Hepatic stellate cell (primary cell): ENCODE measurements around the gene ALCAM.

Experiments
- DNase-seq: peaks from one replicate; pipeline ENCODE4 v3.0.0; 2011; ENCODE audit warnings: low spot score

The ALCAM gene

DNA sequence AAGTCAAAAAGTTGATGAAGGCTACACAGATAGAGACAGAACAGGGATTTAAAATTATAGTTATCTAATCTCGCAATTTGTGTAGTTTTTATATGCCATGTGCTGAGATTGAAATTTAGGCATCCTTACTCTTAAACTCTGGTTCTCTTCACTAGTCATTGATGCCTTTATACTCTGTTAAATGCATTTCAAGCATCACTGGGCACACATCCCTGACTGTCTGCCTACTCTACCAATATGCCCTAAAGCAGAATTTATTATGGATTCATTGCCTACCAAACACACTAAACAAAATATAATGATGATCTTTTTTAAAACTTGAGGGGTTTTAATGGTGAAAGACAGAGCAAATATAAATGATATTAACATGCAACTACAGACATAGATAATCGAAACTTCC is 10.3 kb upstream of the ALCAM start:
- no peak for DNase-seq

DNA sequence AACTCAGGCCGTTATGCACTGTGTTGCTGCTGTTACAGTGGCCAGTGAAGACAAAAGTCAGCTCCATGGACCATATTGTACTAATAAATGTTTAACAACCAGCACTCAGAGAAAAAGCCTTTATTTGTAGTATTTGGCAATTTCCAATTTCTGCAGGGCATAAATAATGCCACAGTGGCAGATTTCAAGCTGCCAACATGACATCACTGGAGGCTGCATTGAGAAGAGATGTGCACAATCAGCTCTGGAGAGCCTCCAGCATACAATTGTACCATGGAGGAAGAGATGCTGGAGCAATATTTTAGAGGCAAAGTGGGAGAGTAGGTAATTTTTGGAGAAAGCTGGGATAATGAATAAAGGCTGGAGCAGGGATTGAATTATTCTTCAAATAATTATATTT is 9.7 kb upstream of the ALCAM start:
- DNase-seq = no peak

GRCh38 chr3:105359098-105359762 is 7.5 kb upstream of the ALCAM start:
- DNase-seq = no peak

GRCh38 chr3:105360003-105360402 is 6.7 kb upstream of the ALCAM start:
- DNase-seq = no peak

GRCh38 chr3:105362021-105362665 is 4.6 kb upstream of the ALCAM start:
- peak; percentile 20 for DNase-seq

DNA sequence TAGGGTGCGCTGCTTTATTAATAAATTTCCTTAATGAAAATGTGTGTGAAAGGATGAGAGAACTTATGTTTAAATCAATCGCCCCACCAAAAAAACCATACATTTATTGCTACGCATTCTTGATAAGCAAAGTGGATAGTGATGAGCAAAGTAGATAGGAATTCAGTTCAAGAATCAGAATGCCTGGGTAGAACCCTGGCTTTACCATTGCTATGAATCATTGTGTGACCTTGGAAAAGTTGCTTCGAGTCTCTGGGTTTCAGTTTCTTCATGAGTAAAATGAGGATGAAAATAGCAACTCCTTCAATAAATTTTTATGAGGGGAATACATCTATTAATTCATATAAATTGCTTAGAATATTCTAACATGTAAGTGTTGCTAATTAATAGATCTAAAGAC is 2.6 kb upstream of the ALCAM start:
- DNase-seq = peak; percentile 24

- no peak for DNase-seq
Measured at GRCh38 chr3:105365081-105365390, 1.7 kb upstream of the ALCAM start.

GRCh38 chr3:105365391-105366325 is 1.1 kb upstream of the ALCAM start:
- DNase-seq = peak; percentile 38

- peak; percentile 30 for DNase-seq
Measured at GRCh38 chr3:105367063-105367405, 325 bp downstream of the ALCAM start.

GRCh38 chr3:105367406-105368213 is 901 bp downstream of the ALCAM start:
- peak; percentile 41 for DNase-seq

- peak; percentile 34 for DNase-seq
Measured at GRCh38 chr3:105368566-105369499, 2.1 kb downstream of the ALCAM start.

GRCh38 chr3:105369500-105370371 is 3.0 kb downstream of the ALCAM start:
- DNase-seq = peak; percentile 22

DNA sequence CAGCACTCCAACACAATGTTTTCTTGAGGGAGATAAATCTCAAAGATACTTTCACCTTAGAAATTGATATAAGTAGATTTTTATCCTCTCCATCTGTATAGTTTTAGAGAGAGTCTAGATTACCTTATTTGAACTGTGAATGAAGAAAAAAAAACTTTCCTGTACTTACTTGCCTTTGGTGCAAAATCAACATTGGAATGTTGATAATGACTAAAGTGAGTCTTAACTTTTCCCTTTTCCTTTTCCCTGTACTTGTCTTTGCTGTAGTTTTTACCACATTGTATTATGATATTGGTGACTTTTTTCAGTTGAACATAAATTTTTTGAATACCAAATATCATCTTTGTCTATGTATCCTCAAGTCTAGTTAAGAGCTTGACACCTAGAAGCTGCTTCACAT is 6.7 kb downstream of the ALCAM start:
- no peak for DNase-seq

DNA sequence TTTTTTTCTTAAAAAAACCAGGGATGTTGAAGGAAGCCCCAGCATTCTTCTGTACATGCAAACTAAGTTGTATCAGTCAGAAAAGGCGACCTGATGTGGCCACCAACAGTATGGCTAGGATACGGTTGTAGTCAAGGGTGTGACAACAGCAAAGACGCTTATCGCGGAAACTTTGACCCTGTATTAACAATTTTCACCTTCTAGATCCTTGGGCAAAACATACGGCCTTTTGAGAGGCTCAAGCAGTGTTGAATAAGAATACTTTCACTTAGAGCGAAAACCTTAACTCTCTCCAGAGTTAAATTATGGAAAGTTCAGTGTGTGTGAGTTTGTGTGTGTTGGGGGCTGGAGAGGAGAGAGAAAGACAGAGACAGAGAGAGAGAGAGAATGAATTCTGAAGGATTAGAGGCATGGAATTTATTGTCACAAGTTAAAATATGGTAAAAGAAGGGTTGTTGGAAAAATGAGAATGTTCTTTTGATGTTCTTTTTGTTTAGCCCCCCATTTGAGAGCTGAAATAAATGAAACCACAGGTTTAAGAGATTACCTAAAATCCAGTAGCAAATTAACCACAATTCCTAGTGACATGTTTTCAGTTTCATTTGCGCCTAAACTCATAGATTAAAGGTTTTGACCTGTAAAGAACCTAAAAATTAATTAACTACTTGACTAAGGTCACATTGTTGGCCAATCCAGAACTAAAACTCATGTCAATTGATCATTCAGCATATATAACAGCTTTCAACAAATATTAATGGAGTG is 9.2 kb downstream of the ALCAM start:
- no peak for DNase-seq

- no peak for DNase-seq
Measured at GRCh38 chr3:105377716-105378115, 11.0 kb downstream of the ALCAM start.

GRCh38 chr3:105385179-105385578 is 18.5 kb downstream of the ALCAM start:
- DNase-seq = no peak

- no peak for DNase-seq
Measured at GRCh38 chr3:105385819-105386508, 19.3 kb downstream of the ALCAM start.

DNA sequence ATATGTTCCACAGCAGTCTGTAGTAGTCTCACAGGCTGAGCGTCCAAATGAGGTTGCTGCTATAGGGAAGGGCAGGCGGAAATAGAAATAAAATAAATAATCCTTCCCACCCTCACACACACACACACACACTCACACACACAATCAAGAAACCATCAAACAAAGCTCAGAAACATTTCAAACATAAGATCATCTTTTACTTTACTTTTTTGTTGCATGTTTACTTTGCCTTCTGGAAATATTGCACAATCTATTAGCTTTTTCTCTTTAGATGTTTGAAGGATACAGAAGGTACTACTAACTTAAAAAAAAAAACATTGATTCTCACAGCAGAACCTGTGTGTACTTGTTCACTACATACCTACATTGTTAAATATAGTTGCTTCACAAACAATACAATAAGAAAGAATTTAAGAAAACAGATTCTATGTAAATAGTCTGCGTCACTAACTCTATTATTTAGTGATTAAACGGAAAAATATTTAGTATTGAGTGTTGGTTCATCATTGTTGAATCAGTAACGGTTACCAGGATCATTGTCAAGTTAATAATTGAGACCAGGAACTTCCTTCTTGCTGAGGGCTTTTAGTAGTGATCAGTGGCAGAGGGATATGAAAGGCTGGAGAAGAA is 20.5 kb downstream of the ALCAM start:
- no peak for DNase-seq
